GM18499 (cell line): ENCODE results near the gene ZNF785.
A peak's percentile ranks its signal among the peaks of the same experiment; 100 is the strongest.
"Not testable (repeated sequence)": the region's sequence is repeated elsewhere in the genome, so short reads cannot be mapped to it uniquely, and the experiment has no call there.

Experiments used
- ATAC-seq: cut with Tn5 transposase; IDR thresholded peaks from one replicate; pipeline ENCODE4 v1.9.1; 2021; ENCODE audit warnings: moderate number of reproducible peaks; ENCODE audit not compliant: insufficient read depth, unreplicated experiment

The ZNF785 gene

DNA sequence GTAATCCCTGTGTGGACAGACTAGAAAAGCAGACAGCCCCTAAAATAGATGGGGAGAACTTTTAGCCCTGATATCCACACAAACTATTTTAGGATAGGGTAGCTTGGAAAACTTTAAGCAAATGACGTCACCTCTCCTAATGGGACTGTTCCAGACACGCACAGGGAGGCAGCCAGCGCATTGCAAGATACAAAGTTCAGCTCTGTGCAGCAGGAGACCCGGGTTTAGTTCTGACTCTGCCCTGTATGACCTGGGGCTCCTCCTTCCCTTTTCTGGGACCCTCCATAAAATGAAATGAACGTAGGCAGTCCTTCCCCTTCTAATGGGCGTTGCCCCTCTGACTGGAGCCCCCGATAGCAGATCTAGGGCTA, 18.4 kb upstream of the ZNF785 start:
- ATAC-seq: no peak

DNA sequence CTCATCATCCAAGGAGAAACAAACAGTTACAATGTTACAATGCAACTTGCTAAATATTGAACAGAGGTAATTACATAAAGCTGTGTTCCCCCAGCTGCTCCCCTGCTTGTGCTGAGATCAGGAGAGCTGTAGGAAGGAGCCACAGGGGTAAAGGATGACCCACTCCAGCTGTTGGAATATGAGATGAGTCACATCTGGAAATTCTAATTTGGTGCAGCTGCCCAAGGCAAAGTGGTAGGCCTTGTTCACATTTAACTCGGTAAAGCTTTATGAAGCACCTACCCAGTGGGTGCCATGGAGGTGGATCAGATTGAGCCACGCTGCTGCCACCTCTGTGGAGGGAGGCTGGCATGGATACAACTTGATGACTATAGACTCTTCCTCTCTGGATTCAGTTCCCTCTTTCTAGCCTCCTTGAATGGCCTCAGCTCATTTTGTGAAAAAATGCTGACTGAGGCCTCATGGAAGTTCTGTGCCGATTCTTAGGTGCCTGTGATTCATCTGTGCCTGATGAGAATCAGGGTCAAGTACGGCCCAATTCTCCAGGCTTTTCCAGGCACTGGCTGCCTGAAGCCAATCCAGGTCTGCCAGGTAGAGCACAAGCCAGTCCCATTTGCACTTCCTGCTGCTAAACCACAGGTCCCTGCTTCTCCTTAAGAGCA, 17.2 kb upstream of the ZNF785 start:
- ATAC-seq: no peak

GRCh38 chr16:30601966-30602365, 16.5 kb upstream of the ZNF785 start:
- ATAC-seq: no peak

DNA sequence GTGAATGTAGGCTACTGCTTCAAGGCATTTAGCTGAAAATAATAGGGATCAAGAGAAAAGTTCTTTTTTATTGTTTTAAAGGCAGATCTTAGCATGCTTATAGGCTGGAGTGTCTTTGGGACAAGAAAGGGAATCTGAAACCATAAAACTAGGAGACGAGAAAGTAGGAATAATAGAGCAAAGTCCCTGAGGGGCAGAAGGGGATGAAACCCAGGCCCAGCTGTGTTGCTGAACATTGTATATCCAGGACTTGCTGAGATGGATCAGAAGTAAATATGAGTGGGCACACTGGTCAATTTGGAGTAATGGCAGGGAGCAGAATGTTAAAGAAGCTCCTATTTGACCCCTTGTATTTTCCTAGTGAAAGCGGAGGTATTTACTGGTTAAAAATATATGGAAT, 15.4 kb upstream of the ZNF785 start:
- ATAC-seq: no peak

DNA sequence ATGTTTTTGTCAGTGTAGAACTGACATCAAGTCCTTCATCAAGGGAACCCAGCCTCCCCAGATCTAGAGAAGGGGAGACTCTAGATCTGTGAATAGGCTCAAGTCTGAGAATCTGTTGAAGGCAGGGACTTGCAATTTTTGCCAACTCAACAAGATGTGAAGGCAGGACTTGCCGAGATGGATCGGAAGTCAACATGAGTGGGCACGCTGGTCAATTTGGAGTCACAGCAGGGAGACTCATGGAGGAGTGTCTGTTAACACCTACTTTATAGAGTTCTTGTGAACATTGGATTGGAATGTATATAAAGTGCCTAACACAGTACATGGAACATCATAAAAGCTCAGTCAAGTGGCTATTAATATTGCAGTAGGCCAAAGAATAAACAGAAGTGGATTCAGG, 14.7 kb upstream of the ZNF785 start:
- no peak for ATAC-seq

GRCh38 chr16:30592871-30593270, 7.4 kb upstream of the ZNF785 start:
- no peak for ATAC-seq

GRCh38 chr16:30590869-30591268, 5.4 kb upstream of the ZNF785 start:
- ATAC-seq: not testable (repeated sequence)

DNA sequence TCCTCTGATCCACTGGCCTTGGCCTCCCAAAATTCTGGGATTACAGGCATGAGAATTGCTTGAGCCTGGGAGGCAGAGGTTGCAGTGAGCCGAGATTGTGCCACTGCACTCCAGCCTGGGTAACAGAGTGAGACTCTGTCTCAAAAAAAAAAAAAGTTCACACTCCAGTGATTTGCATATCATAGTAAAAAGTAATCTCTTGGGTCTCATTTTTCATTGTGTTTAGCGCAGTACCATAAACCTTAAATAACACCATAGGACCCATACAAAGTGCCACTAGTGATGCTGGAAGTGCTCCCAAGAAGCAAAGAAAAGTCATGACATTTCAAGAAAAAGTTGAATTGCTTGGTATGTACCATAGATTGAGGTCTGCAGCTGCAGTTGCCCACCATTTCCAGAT, 4.1 kb upstream of the ZNF785 start:
- ATAC-seq: not testable (repeated sequence)

DNA sequence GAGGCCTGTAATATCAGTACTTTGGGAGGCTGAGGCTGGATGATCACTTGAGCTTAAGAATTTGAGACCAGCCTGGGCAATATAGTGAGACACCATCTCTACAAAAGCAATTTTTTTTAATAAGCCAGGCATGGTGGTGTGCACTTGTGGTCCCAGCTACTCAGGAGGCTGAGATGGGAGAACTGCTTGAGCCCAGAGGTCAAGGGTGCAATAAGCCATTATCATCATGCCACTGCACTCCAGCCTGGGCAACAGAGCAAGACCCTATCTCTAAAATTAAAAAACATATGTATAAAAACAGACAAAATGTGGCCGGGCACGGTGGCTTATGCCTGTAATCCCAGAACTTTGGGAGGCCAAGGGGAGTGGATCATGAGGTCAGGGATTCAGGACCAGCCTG, 3.2 kb upstream of the ZNF785 start:
- no peak for ATAC-seq

GRCh38 chr16:30585022-30585399, 486 bp downstream of the ZNF785 start:
- ATAC-seq: no peak

DNA sequence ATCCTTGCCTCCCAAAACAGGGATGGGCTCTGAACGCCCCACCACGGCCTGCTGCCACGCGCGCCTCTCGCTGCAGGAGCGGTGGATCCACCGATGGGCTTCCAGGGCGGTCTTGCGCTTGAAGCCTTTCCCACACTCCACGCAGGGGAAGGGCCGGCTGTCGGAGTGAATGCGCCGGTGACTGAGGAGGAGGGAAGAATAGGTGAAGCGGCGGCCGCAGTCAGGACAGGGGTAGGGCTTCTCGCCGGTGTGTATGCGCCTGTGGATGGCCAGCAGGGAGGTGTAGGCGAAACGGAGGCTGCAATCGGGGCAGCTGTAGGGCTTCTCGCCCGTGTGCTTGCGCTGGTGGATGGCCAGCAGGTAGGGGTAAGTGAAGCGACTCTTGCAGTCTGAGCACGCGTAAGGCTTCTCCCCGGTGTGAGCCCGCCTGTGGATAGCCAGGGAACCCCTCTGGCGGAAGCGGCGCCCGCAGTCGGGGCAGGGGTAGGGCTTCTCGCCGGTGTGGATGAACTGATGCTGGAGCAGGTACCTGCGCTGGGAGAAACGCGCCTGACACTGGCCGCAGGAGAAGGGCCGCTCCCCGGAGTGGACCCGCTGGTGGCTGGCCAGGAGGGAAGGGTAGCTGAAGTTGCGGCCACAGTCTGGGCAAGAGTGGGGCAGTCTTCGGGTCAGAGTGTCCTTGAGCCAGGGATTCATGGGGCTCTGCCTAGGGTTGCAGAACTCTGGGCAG, 2.7 kb downstream of the ZNF785 start:
- ATAC-seq: no peak

GRCh38 chr16:30581457-30581856, 4.0 kb downstream of the ZNF785 start:
- ATAC-seq: no peak

GRCh38 chr16:30574678-30575077, 10.8 kb downstream of the ZNF785 start:
- ATAC-seq: no peak

DNA sequence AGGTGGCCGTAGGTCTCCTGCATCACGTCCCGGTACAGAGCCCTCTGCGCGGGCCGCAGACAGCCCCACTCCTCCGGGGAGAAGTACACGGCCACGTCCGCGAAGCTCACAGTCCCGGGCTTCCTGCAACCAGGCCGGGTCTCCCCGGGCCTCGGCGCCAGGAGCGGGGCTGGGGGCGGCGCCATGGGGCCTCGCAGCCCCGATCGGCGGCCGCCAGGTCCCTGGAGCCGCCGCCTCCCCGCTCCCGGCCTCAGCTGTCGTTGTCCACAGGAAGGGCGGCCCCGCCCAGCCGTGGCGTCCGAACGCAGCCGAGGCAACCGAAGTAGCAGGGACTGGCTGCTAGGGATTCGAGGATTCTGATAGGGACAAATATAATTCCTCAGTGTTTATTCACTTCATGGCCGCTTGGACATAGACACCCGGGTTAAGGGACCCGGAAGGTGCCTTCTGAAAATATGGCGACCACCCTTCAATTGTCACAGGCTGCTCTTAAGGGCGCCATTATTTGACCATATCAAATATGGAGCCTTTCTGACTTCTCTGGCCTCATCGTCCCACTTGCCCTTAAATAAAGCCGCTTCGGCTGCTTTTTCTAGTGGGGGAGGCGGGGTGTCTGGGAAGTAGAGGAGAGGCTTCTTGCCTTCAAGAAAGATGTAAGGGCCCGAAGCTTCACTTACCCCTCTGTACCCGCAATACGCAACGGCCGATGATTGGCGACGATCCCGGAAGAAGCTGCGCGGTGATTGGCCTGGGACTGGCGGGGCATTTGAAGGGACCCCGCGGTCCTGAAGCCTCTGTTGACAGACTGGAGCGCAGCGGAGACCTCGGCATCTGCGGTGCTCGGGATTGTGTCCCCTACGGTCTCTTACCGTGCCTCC, 13.8 kb downstream of the ZNF785 start, which contains the start of gene ZNF688:
ZNF688 (minus strand) TSS at position 270 of the 878 bp plus-strand sequence; CDS start at position 185, 85 bp downstream.
- ATAC-seq: peak; percentile 39

DNA sequence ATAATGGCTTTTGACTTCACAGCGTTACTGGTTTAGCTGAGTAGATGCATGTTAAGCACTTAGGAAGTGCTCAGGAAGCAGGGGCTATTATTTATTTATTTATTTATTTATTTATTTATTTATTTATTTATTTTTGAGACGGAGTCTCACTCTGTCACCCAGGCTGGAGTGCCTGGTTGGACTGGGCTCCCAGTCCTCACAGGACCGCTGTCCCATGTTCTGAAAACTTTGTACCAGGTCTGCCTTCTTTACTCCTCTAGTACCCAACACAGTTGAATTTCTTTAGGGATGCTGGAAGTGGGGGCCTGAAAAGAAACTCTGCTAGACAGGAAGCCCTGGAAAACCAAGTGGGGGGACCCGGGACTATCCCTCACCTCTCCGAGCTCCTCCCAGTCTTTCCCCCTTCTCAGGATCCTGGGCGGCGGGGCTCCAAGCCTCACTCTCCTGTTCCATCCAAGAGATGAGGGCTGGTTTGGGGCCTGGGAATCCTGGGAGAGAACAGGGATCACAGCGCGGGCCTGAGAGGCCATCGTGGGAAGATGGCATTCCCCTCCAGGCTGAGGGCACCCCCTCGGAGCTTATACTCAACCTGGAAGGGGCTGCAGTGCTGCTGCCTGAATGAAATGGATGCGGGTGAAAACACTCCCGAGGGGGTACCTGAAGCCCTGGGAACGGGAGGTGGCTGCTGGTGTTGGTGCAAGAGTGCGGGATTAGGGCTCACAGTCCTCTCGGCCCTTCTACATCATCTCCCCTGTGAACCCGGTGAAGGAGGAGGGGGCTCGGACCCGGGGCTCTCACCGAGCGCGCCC, 14.7 kb downstream of the ZNF785 start:
- no peak for ATAC-seq

GRCh38 chr16:30569746-30570635, 15.5 kb downstream of the ZNF785 start:
- no peak for ATAC-seq

- ATAC-seq: no peak
Observed at GRCh38 chr16:30569281-30569680, 16.2 kb downstream of the ZNF785 start.

- ATAC-seq: no peak
Observed at GRCh38 chr16:30567991-30568638, 17.4 kb downstream of the ZNF785 start.
